Left ventricle myocardium inferior (tissue), 1 donor: ENCODE results near the gene FAM174C. TPM values are rescaled to one million over a fixed set of nuclear protein-coding genes. Genes with fewer than 3 reads are reported as not detected.
A peak's percentile ranks its signal among the peaks of the same experiment; 100 is the strongest.

Experiments used
- DNase-seq: peaks from one replicate; pipeline ENCODE4 v3.0.0-alpha.2; 2020
- H3K27ac ChIP-seq: fragments of 200-600 bp; replicated peaks from 2 replicates; pipeline ENCODE4 v1.8.0; 2021
- H3K27me3 ChIP-seq: fragments of 200-600 bp; 2 replicates; pipeline ENCODE4 v1.8.0; 2021; ENCODE audit warnings: low read depth
- H3K36me3 ChIP-seq: fragments of 200-600 bp; 2 replicates; pipeline ENCODE4 v1.8.0; 2021
- H3K4me1 ChIP-seq: fragments of 200-600 bp; 2 replicates; pipeline ENCODE4 v1.8.0; 2021
- H3K4me3 ChIP-seq: fragments of 200-600 bp; 2 replicates; pipeline ENCODE4 v1.8.0; 2021; ENCODE audit warnings: mild to moderate bottlenecking, moderate library complexity
- H3K9me3 ChIP-seq: fragments of 200-600 bp; replicated peaks from 2 replicates; pipeline ENCODE4 v1.8.0; 2021
- intact Hi-C: fragments of 100-400 bp; cut with micrococcal nuclease; formaldehyde crosslinking; loops from one replicate; pipeline ENCODE4 v1.11.0; 2022
- total RNA-seq: library from RNA; stranded (reverse); fragmentation: NEBNext Ultra II Directional; extraction: Animal tissue kit (Norgen Biotek cat#: 25700); gene quantifications from one replicate; pipeline ENCODE4 v1.2.1, GENCODE V29; 2021
- TF ChIP-seq, protein P1 (sequence below): fragments of 200-600 bp; IDR thresholded peaks from 2 replicates; pipeline ENCODE4 v1.8.0; 2021; ENCODE audit warnings: antibody characterized with exemption, mild to moderate bottlenecking, borderline replicate concordance
- donor health status: DM: no; HTN: yes; CAD: no; lungs with severe emphysema.

The FAM174C gene
- total RNA-seq, 1 donor from 2014 or later = 12.4 TPM

DNA sequence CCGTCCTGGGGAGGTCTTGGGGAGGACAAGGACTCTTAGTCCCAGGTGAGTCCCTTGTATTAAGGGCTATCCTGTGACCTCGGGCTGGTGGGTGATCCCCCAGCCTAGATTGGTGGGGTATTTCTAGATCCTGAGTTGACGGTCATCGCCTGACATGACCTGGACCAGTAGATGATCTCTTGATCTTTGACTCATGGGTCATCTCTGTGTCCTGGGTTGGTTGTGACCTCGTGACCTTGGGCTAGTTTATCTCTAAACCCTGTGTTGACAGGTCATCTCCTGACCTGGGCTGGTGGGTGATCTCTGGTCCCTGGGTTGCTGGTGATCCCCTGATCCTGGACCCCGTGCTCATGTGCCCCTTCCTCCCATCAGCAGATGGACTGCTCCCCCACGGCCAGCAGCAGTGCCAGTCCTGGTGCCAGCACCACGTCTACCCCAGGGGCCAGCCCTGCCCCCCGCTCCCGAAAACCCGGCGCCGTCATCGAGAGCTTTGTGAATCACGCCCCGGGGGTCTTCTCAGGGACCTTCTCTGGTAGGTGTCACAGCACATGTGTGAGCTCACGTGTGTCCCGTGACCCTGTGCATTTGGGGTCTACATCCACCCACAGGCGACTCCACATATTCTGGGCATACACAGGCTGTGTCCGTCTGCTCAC, 20.7 kb upstream of the FAM174C start:
- H3K36me3 ChIP-seq = peaks cover 74% of the 10 kb centered on the region
- DNase-seq = no peak
- H3K4me3 ChIP-seq = peak overlapping the region; percentile 93
- peaks cover 95% of the 10 kb centered on the region for H3K4me1 ChIP-seq
- H3K9me3 ChIP-seq = no peaks in the 10 kb centered on the region
- H3K27me3 ChIP-seq = no peaks in the 10 kb centered on the region
- TF ChIP-seq, protein P1, sequence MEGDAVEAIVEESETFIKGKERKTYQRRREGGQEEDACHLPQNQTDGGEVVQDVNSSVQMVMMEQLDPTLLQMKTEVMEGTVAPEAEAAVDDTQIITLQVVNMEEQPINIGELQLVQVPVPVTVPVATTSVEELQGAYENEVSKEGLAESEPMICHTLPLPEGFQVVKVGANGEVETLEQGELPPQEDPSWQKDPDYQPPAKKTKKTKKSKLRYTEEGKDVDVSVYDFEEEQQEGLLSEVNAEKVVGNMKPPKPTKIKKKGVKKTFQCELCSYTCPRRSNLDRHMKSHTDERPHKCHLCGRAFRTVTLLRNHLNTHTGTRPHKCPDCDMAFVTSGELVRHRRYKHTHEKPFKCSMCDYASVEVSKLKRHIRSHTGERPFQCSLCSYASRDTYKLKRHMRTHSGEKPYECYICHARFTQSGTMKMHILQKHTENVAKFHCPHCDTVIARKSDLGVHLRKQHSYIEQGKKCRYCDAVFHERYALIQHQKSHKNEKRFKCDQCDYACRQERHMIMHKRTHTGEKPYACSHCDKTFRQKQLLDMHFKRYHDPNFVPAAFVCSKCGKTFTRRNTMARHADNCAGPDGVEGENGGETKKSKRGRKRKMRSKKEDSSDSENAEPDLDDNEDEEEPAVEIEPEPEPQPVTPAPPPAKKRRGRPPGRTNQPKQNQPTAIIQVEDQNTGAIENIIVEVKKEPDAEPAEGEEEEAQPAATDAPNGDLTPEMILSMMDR = no peak
- H3K27ac ChIP-seq = peak overlapping the region; percentile 100
- intact Hi-C loops = no loop called here

- H3K27me3 ChIP-seq = no peaks in the 10 kb centered on the region
- TF ChIP-seq, protein P1 = no peak
- H3K4me3 ChIP-seq = peak overlapping the region; percentile 17
- no peak for DNase-seq
- H3K27ac ChIP-seq = peak overlapping the region; percentile 100
- no peaks in the 10 kb centered on the region for H3K9me3 ChIP-seq
- peaks cover 100% of the 10 kb centered on the region for H3K4me1 ChIP-seq
- peaks cover 66% of the 10 kb centered on the region for H3K36me3 ChIP-seq
- intact Hi-C loops = no loop called here
Measured at GRCh38 chr19:1255186-1256161, 19.9 kb upstream of the FAM174C start.

- DNase-seq = no peak
- no peaks in the 10 kb centered on the region for H3K27me3 ChIP-seq
- peak overlapping the region; percentile 100 for H3K27ac ChIP-seq
- H3K4me1 ChIP-seq = peaks cover 97% of the 10 kb centered on the region
- TF ChIP-seq, protein P1 = no peak
- intact Hi-C loops = no loop called here
- peak overlapping the region; percentile 5 for H3K4me3 ChIP-seq
- peaks cover 52% of the 10 kb centered on the region for H3K36me3 ChIP-seq
- H3K9me3 ChIP-seq = no peaks in the 10 kb centered on the region
Measured at GRCh38 chr19:1256646-1257474, 18.5 kb upstream of the FAM174C start.

DNA sequence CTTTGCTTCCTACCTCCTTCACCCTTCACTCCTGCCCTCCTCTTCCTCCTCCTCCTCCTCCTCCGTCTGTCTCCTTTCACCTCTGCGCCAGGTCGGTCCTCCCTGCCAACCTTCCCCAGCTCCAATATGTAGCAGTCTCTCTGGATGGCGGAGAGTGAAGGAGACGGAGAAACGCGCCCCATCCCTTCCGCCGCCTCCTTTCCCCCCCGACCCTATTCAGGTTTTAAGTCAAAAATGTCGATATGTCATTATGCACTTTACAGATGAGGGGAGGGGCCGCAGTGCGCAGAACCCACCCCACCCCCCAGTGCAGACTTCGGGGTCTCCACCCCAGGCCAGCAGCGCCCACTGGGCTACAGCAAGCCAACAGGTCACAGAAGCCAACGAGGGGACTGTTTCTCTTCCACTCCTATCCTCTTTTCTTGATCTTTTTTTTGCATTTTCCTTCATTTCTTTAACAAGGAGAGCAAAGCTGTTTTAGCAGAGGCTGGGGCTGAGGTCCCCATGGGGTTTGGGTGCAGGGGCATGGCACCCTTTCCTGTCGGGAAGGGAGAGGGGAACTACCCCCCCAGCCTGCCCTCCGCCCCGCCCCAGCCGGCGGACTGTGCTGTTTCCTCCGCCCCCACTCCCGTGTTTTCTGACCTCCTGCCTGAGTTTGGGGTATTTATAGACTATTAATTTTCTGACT, 17.7 kb upstream of the FAM174C start:
- DNase-seq = no peak
- Histone ChIP-seq H3K27ac (peak overlapping the region; percentile 100), H3K27me3 (no peaks in the 10 kb centered on the region), H3K4me1 (peaks cover 97% of the 10 kb centered on the region), H3K9me3 (no peaks in the 10 kb centered on the region), H3K36me3 (peaks cover 50% of the 10 kb centered on the region), H3K4me3 (peak overlapping the region; percentile 75)
- intact Hi-C loops = no loop called here
- TF ChIP-seq, protein P1 = no peak

- TF ChIP-seq, protein P1 = no peak
- Histone ChIP-seq H3K36me3 (peaks cover 50% of the 10 kb centered on the region), H3K27ac (peak overlapping the region; percentile 100)
Measured at GRCh38 chr19:1258163-1258492, 17.2 kb upstream of the FAM174C start.

More at GRCh38 chr19:1258163-1258492, 17.2 kb upstream of the FAM174C start:
- intact Hi-C loops = no loop called here
- no peaks in the 10 kb centered on the region for H3K27me3 ChIP-seq
- peaks cover 96% of the 10 kb centered on the region for H3K4me1 ChIP-seq
- H3K4me3 ChIP-seq = peak overlapping the region; percentile 75
- no peak for DNase-seq
- no peaks in the 10 kb centered on the region for H3K9me3 ChIP-seq
